Tibial nerve (tissue), 4 donors: ENCODE measurements around the gene ELMO3. TPM values are rescaled to one million over a fixed set of nuclear protein-coding genes. Genes with fewer than 3 reads are reported as not detected.

Source experiments
- DNase-seq, 2 donors: peaks; one replicate each; pipeline ENCODE4 v3.0.0-alpha.2; 2019; ENCODE audit warnings: low spot score in 2 of 2
- H3K27ac ChIP-seq, 4 donors: fragments of 200-600 bp; sonication (generic) in 3 of 4; one replicate each; pipeline ENCODE4 v1.5.1; 2017 to 2019; ENCODE audit warnings: mild to moderate bottlenecking in 1 of 4
- H3K27me3 ChIP-seq, 2 donors: fragments of 200-600 bp; sonication (generic) in 1 of 2; one replicate each; pipeline versions ENCODE4 v1.5.1 to v1.6.0; 2017 to 2019
- H3K36me3 ChIP-seq, 3 donors: fragments of 200-600 bp; sonication (generic); one replicate each; pipeline ENCODE4 v1.5.1; 2018 to 2019
- H3K4me1 ChIP-seq, 4 donors: fragments of 200-600 bp; sonication (generic) in 3 of 4; one replicate each; pipeline ENCODE4 v1.5.1; 2017 to 2019
- H3K4me3 ChIP-seq, 4 donors: fragments of 200-600 bp; sonication (generic) in 3 of 4; one replicate each; pipeline ENCODE4 v1.5.1; 2017 to 2019; ENCODE audit warnings: mild to moderate bottlenecking in 1 of 4, moderate library complexity in 1 of 4
- H3K9me3 ChIP-seq, 4 donors: fragments of 200-600 bp; sonication (generic) in 3 of 4; one replicate each; pipeline ENCODE4 v1.5.1; 2017 to 2019
- CTCF ChIP-seq, 5 experiments: fragments of 200-600 bp in 3 of 5; fragments of 450-650 bp in 2 of 5; sonication (generic) in 3 of 5; IDR thresholded peaks; one replicate each; pipeline ENCODE4 v1.5.1; 2016 to 2019; ENCODE audit warnings: antibody characterized with exemption in 5 of 5, mild to moderate bottlenecking in 3 of 5, moderate library complexity in 2 of 5
- EP300 ChIP-seq, 2 donors: sonication (generic); formaldehyde crosslinking; IDR thresholded peaks; one replicate each; pipeline ENCODE4 v1.6.1; 2017; ENCODE audit warnings: antibody characterized with exemption in 2 of 2, mild to moderate bottlenecking in 1 of 2
- POLR2A ChIP-seq, 2 donors: fragments of 450-650 bp; IDR thresholded peaks; one replicate each; pipeline ENCODE4 v1.6.1; 2017; ENCODE audit warnings: antibody characterized with exemption in 2 of 2, mild to moderate bottlenecking in 2 of 2, moderate library complexity in 2 of 2
- WGBS, 2 donors: methylation state at CpG; one replicate each; pipeline ENCODE4 v1.1.5; 2018; 5-methylcytosine and 5-hydroxymethylcytosine counted together
- small RNA-seq: library from RNA; depleted of rRNA; stranded (forward); fragments of <200 nt; gene quantifications from one replicate; pipeline ENCODE3, GENCODE V24; 2016
- total RNA-seq, 4 donors: library from RNA; depleted of rRNA; stranded (reverse); fragments of >200 nt; gene quantifications; one replicate each; pipeline ENCODE4 v1.1.0, GENCODE V29; 2016

ELMO3 gene
- total RNA-seq, 4 donors from 2014 or later, result 2.4 to 14.4 (median 4.4) TPM

- Histone ChIP-seq H3K27ac (no peak overlapping the region), H3K27me3 (peaks cover 0 to 9% of the 10 kb centered on the region in 2 donors), H3K4me3 (peak overlapping the region; percentile 22 to 67 (median 46)), H3K9me3 (no peaks in the 10 kb centered on the region), H3K36me3 (no peaks in the 10 kb centered on the region), H3K4me1 (peaks cover 0 to 38% (median 27%) of the 10 kb centered on the region in 4 donors)
- no peak for DNase-seq
- WGBS, 2 donors, result 21 to 27% methylated on average over 15 to 17 of the region's 22 CpGs
- TF ChIP-seq CTCF (IDR thresholded peaks at IDR 0.05) (no peak), POLR2A (IDR thresholded peaks at IDR 0.05) (no peak), EP300 (IDR thresholded peaks at IDR 0.05) (no peak)
These were observed 50.5 kb downstream of the ELMO3 start for GRCh38 chr16:67249178-67250044.

- DNase-seq, result no peak
- peaks cover 0 to 32% (median 22%) of the 10 kb centered on the region in 4 donors for H3K4me1 ChIP-seq
- H3K9me3 ChIP-seq, result no peaks in the 10 kb centered on the region
- H3K4me3 ChIP-seq, result no peak overlapping the region
- WGBS, 2 donors, result 69 to 72% methylated on average over 4 of the region's 4 CpGs
- TF ChIP-seq CTCF (IDR thresholded peaks at IDR 0.05) (no peak), EP300 (IDR thresholded peaks at IDR 0.05) (no peak), POLR2A (IDR thresholded peaks at IDR 0.05) (no peak)
- H3K36me3 ChIP-seq, result no peaks in the 10 kb centered on the region
- H3K27me3 ChIP-seq, result peaks cover 0 to 9% of the 10 kb centered on the region in 2 donors
- no peak overlapping the region for H3K27ac ChIP-seq
These were observed 51.1 kb downstream of the ELMO3 start for GRCh38 chr16:67250045-67250327.

GRCh38 chr16:67252609-67253497 is 53.9 kb downstream of the ELMO3 start:
- Histone ChIP-seq H3K27ac (no peak overlapping the region), H3K4me3 (no peak overlapping the region), H3K4me1 (peaks cover 0 to 18% (median 8%) of the 10 kb centered on the region in 4 donors), H3K9me3 (no peaks in the 10 kb centered on the region), H3K27me3 (peaks cover 0 to 9% of the 10 kb centered on the region in 2 donors), H3K36me3 (no peaks in the 10 kb centered on the region)
- TF ChIP-seq EP300 (IDR thresholded peaks at IDR 0.05), result no peak
- TF ChIP-seq POLR2A (IDR thresholded peaks at IDR 0.05), result no peak
- TF ChIP-seq CTCF (IDR thresholded peaks at IDR 0.05), result no peak
- DNase-seq, result no peak
- WGBS, 2 donors, result 86 to 93% methylated on average over 4 of the region's 4 CpGs

Small RNA genes lying within 50 kb of the gene (small RNA-seq; reads per million reads assigned to genes)
- 24.8 reads per million, percentile 93 among the genes with 10 or more reads in this experiment for gene MIR328

Other genes with a start within 250 kb of the ELMO3 start
- 1 to 10 TPM in 2 of 4 donors, under 1 TPM in 2; 0.21 to 9.2 (median 0.81) TPM for gene CES3, start 237.9 kb upstream of the ELMO3 start, total RNA-seq
- 10 to 100 TPM; 18.6 to 24.7 (median 21.2) TPM for gene CES4A, start 210.5 kb upstream of the ELMO3 start, total RNA-seq
- 10 to 100 TPM; 46.7 to 70.5 (median 59.9) TPM for gene CBFB, start 170.0 kb upstream of the ELMO3 start, total RNA-seq
- 10 to 100 TPM; 22.2 to 34.5 (median 28.1) TPM for gene PHAF1, start 89.2 kb upstream of the ELMO3 start, total RNA-seq
- 10 to 100 TPM in 3 of 4 donors, 1 to 10 TPM in 1; 9.3 to 23.1 (median 18.4) TPM for gene B3GNT9, start 48.1 kb upstream of the ELMO3 start, total RNA-seq
- gene TRADD, start 39.2 kb upstream of the ELMO3 start, total RNA-seq, result 10 to 100 TPM; 26.0 to 46.5 (median 36.2) TPM
- gene FBXL8, start 39.2 kb upstream of the ELMO3 start, total RNA-seq, result 10 to 100 TPM; 17.7 to 58.5 (median 40.0) TPM
- gene HSF4, start 34.4 kb upstream of the ELMO3 start, total RNA-seq, result 100 to 1,000 TPM; 103 to 167 (median 153) TPM
- gene NOL3, start 28.6 kb upstream of the ELMO3 start, total RNA-seq, result 10 to 100 TPM; 55.5 to 95.4 (median 76.6) TPM
- gene MATCAP1, start 15.2 kb upstream of the ELMO3 start, total RNA-seq, result 10 to 100 TPM; 13.6 to 42.9 (median 18.9) TPM
- gene EXOC3L1, start 9.0 kb upstream of the ELMO3 start, total RNA-seq, result 1 to 10 TPM in 3 of 4 donors, under 1 TPM in 1; 0.66 to 3.9 (median 2.6) TPM
- 100 to 1,000 TPM in 2 of 4 donors, 10 to 100 TPM in 2; 60.1 to 119 (median 99.8) TPM for gene E2F4, start 7.0 kb upstream of the ELMO3 start, total RNA-seq
- gene TMEM208, start 28.0 kb downstream of the ELMO3 start, total RNA-seq, result 10 to 100 TPM; 28.0 to 47.6 (median 41.2) TPM
- gene FHOD1, start 48.4 kb downstream of the ELMO3 start, total RNA-seq, result 10 to 100 TPM; 17.3 to 45.3 (median 25.5) TPM
- gene SLC9A5, start 49.8 kb downstream of the ELMO3 start, total RNA-seq, result 1 to 10 TPM in 3 of 4 donors, under 1 TPM in 1; 0.59 to 2.0 (median 1.5) TPM
- gene PLEKHG4, start 80.4 kb downstream of the ELMO3 start, total RNA-seq, result 10 to 100 TPM; 25.6 to 42.4 (median 34.6) TPM
- gene KCTD19, start 127.6 kb downstream of the ELMO3 start, total RNA-seq, result 1 to 10 TPM in 1 of 4 donors, under 1 TPM in 3; under 0.01 to 2.3 (median 0.25) TPM
- 1 to 10 TPM in 2 of 4 donors, under 1 TPM in 1, not detected in 1; 0.30 to 4.6 (median 2.1) TPM for gene LRRC36, start 127.7 kb downstream of the ELMO3 start, total RNA-seq
- 10 to 100 TPM in 2 of 4 donors, 1 to 10 TPM in 2; 5.7 to 13.6 (median 9.9) TPM for gene TPPP3, start 194.4 kb downstream of the ELMO3 start, total RNA-seq
- gene ZDHHC1, start 217.3 kb downstream of the ELMO3 start, total RNA-seq, result 10 to 100 TPM; 24.3 to 46.2 (median 32.8) TPM
- gene HSD11B2, start 232.0 kb downstream of the ELMO3 start, total RNA-seq, result 1 to 10 TPM in 1 of 4 donors, under 1 TPM in 2, not detected in 1; 0.20 to 2.9 (median 0.60) TPM